ENCODE measurements around the gene PXDC1.
A peak's percentile ranks its signal among the peaks of the same experiment; 100 is the strongest.
"Not testable (repeated sequence)": the region's sequence is repeated elsewhere in the genome, so short reads cannot be mapped to it uniquely, and the experiment has no call there.

PXDC1 gene

DNA sequence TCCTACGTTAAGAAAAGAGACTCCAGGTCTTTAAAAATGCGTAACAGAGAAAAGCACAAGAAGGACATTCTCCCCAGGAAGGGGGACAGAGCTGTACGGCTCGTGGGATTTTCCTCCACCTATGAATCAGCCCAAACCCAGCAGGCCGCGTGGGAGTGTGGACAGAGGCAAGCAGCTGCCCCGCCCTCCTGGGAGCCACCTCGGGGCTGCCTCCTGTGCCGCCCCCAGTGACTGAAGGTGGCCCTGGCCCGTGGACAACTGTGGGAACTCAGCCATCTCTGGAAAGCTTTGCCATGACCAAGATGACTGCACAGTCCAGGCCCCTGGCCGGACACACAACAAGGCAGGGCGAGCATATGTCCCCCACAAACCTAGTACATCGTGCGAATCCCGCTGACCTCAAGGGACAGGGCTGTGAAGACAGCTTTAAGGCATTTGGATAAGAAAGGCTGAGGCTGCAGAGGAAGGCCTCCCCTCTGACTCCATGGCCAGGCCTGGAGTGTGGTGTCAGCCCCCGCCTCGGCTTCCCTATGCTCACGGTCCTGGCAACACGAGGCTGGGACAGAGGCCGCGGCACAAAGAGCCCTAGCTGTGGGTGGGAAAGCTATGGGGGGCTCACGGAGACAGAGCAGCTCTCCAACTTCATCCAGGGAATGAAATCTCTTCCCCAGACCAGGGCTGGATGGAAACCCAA, 26.9 kb downstream of the PXDC1 start:
- TF ChIP-seq JUND (IDR thresholded peaks at IDR 0.05; ENCODE audit: low read depth), result no peak
- in situ Hi-C loops (cut with HindIII; ENCODE audit: low pct_unique_long_range_greater_than_20kb, low sequenced_read_pairs), result no loop called here
- no peak for DNase-seq (ENCODE audit: low read depth in 1 of 2, low spot score in 1 of 2)

DNA sequence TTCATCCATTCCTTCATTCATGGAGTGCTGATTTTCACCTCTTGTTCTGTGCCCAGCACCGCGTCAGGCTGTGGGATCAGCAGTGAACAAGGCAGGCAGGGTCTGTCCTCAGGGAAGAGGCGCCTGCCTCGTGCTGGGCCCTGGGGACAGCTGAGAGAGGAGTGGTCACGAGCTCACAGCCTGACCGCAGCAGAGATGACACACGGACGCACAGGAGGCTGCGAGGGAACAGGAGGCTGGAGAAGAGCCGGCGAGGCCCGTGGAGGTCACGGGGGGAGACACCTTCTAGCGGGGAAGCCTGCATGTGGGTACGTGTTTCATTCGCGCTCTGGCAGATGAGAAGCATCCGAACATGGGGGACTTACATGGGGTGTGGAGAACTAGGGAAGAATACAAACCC, 27.5 kb downstream of the PXDC1 start:
- DNase-seq (ENCODE audit: low read depth in 1 of 2, low spot score in 1 of 2), result no peak
- in situ Hi-C loops (cut with HindIII; ENCODE audit: low pct_unique_long_range_greater_than_20kb, low sequenced_read_pairs), result no loop called here
- no peak for TF ChIP-seq JUND (IDR thresholded peaks at IDR 0.05; ENCODE audit: low read depth)

DNA sequence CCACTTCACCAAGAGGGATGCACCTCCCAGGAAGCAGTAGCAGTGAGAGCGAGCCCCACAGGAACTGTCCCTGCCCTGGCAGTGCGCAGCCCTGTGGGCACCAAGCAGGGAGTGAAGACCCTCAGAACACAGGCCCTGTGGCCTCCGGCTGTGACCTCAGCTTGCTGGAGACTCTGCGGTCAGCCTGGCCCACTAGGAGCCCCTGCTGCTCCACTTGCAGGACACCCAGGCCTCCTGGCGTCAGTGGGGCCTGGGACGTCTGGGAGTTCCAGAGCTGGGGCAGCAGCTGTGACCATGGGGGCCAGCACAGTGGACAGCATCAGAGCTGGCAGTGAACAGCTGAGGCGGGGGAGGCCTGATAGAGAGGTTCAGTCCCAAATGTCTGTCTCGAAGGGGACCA, 28.3 kb downstream of the PXDC1 start:
- in situ Hi-C loops (cut with HindIII; ENCODE audit: low pct_unique_long_range_greater_than_20kb, low sequenced_read_pairs), result no loop called here
- DNase-seq (ENCODE audit: low read depth in 1 of 2, low spot score in 1 of 2), result no peak
- no peak for TF ChIP-seq JUND (IDR thresholded peaks at IDR 0.05; ENCODE audit: low read depth)

DNA sequence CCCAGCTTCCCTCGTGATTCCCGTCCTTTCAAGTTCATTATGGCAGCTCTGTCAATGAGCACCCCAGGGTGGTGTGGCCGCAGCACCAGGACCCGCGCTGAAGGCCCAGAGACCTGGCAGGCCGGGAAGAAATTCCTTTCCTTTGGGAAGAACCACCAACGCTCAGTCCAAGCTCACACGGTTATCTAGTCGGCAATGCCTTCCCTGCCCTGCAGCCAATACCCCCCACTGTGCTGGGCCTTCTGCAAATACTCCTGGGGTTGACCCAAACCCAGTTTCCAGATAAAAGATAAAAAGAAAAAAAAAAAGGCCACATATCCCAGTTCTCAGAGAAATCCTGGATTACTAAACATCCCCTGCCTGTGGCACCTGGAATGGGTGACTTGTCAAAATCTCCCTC, 28.7 kb downstream of the PXDC1 start:
- no peak for TF ChIP-seq JUND (IDR thresholded peaks at IDR 0.05; ENCODE audit: low read depth)
- no peak for DNase-seq (ENCODE audit: low read depth in 1 of 2, low spot score in 1 of 2)
- in situ Hi-C loops (cut with HindIII; ENCODE audit: low pct_unique_long_range_greater_than_20kb, low sequenced_read_pairs), result no loop called here

DNA sequence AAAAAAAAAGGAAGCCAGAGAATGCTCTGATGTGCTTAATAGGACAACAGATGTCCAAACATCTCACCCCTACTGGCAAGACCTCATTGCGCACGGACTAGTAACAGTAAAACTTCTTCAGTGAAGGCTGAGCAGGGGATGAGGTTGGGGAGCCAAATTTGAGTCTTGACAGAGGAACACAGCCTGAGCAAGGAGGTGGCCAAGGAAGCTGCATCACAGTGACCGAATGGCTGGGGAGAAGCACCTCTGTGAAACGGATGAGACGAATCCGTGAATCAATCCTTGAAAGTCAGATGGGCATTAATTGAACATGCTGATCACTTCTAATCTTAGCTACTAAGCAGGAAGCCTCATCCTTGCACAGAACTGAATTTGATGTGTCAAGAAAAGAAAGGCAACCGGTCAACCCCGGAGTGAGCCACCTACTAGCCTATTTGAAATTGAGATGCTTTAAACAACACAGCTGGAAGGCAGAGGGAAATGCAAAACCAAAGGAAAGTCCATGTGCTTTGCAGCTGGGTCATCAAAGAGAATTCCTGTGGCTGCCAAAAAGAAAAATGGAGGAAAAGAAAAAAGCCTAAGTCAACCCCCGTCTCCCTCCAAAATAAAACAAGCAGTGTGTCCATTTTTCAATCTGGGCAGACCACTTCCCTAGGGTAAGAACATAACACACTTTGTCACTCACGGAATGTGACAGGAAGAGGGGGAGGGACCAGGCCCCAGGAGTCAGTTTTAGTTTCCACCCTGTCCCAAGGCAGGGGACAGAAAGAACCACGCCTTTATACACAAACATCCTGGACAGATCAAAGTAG, 29.5 kb downstream of the PXDC1 start:
- TF ChIP-seq JUND (IDR thresholded peaks at IDR 0.05; ENCODE audit: low read depth), result no peak
- no peak for DNase-seq (ENCODE audit: low read depth in 1 of 2, low spot score in 1 of 2)
- in situ Hi-C loops (cut with HindIII; ENCODE audit: low pct_unique_long_range_greater_than_20kb, low sequenced_read_pairs), result no loop called here

DNA sequence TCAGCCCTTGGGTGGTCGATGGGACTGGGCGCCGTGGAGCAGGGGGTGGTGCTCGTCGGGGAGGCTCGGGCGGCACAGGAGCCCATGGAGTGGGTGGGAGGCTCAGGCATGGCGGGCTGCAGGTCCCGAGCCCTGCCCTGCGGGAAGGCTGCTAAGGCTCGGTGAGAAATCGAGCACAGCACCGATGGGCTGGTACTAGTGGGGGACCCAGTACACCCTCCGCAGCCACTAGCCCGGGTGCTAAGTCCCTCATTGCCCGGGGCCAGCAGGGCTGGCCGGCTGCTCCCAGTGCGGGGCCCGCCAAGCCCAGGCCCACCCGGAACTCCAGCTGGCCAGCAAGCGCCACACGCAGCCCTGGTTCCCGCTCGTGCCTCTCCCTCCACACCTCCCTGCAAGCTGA, 30.7 kb downstream of the PXDC1 start:
- DNase-seq (ENCODE audit: low read depth in 1 of 2, low spot score in 1 of 2); in situ Hi-C loops (cut with HindIII; ENCODE audit: low pct_unique_long_range_greater_than_20kb, low sequenced_read_pairs): not testable (repeated sequence)

DNA sequence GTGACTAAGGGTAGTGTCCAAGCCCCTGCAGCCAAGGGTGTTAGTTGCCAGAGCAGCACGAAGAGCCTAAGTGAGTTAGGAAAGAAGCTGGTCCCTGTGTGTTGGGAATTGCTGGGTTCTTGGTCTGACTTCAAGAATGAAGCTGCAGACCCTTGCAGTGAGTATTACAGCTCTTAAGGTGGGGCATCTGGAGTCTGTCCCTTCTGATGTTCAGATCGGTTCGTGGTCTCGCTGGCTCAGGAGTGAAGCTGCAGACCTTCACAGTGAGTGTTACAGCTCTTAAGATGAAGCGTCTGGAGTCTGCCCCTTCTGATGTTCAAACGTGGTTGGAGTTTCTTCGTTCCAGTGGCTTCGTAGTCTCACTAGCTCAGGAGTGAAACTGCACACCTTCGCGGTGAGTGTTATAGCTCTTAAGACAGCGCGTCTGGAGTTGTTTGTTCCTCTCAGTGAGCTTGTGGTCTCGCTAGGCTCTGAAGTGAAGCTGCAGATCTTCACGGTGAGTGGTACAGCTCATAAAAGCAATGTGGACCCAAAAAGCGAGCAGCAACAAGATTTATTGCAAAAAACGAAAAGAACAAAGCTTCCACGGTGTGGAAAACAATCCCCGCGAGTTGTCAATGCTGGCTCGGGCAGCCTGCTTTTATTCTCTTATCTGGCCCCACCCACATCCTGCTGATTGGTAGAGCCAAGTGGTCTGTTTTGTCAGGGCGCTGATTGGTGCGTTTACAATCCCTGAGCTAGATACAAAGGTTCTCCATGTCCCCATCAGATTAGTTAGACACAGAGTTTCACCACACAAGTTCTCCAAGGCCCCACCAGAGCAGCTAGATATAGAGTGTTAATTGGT, 31.8 kb downstream of the PXDC1 start:
- DNase-seq (ENCODE audit: low read depth in 1 of 2, low spot score in 1 of 2), result no peak
- TF ChIP-seq JUND (IDR thresholded peaks at IDR 0.05; ENCODE audit: low read depth), result no peak
- in situ Hi-C loops (cut with HindIII; ENCODE audit: low pct_unique_long_range_greater_than_20kb, low sequenced_read_pairs), result no loop called here

DNA sequence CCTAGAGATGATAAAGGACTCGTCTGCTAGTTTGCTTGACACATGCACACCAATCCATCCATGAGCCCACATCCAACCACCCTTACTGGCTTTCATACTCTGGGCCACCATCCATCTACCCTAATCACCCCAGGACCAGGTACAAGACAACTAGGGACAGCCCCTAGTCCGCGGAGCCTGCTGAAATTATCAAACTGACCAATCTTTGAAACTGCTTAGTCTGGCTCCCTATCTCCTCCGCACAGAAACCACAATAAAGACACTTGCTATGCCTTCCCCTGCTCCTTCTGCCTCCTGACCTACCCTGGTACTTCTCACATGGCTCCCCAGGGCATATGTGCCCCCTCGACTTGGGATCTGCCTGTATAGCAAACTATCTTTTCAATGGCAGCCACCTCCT, 33.1 kb downstream of the PXDC1 start:
- no peak for DNase-seq (ENCODE audit: low read depth in 1 of 2, low spot score in 1 of 2)
- no peak for TF ChIP-seq JUND (IDR thresholded peaks at IDR 0.05; ENCODE audit: low read depth)
- in situ Hi-C loops (cut with HindIII; ENCODE audit: low pct_unique_long_range_greater_than_20kb, low sequenced_read_pairs), result no loop called here

DNA sequence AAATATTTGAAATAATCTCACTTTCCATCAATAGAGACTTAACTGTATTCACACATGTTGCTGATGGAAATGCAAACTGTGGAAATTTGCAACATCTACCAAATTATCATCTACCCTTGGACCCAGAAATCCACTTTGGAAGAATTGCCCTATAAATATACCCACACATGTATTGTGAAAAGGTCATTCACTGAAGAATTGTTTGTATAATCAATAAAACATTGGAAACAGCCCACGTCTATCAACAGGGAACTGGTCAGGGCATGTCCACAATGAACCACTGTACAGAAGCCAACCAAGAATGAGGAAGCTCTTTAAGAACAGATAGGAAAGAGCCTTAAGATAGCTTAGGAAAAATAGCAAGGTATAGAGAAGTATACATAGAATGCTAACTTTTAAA, 36.2 kb downstream of the PXDC1 start:
- DNase-seq (ENCODE audit: low read depth in 1 of 2, low spot score in 1 of 2), result no peak
- in situ Hi-C loops (cut with HindIII; ENCODE audit: low pct_unique_long_range_greater_than_20kb, low sequenced_read_pairs), result no loop called here
- TF ChIP-seq JUND (IDR thresholded peaks at IDR 0.05; ENCODE audit: low read depth), result no peak

DNA sequence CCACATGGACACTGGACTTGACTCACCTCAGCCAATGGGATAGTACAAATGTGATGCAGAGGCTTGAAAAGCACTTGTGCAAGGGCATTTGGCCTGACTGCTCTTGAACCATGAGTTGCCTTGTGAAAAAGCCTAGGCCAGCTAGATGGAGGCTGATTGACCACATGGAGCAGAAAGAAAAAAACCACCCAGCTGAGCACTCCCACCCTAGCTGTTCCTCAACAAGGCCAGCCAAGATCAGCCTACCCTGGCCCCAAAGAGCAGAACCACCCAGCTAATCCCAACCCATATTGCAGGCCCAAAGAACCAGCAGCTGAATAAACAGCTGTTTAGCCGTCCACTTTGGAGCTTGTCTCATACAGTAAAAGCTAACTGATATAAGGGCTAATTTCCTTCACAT, 36.7 kb downstream of the PXDC1 start:
- no peak for TF ChIP-seq JUND (IDR thresholded peaks at IDR 0.05; ENCODE audit: low read depth)
- in situ Hi-C loops (cut with HindIII; ENCODE audit: low pct_unique_long_range_greater_than_20kb, low sequenced_read_pairs), result no loop called here
- DNase-seq (ENCODE audit: low read depth in 1 of 2, low spot score in 1 of 2), result no peak

DNA sequence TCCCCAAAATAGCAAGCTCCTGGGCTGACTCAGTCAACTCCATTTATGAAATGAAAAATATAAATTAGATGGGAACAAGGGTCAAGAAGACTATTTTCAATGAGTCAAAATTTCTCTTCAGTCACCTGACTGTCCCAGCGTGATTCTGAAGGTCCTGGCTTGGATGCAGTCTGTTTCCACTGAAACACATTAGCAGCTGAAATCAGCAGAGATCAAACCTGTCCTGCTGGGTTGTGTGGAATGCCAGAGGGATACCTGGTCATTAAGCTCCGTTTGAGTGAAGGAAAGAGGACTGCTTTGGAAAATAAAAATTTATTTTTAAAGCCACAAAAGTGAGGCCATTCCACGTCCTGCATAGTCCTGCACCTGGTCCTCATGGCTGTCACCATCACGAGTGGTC, 37.4 kb downstream of the PXDC1 start:
- in situ Hi-C loops (cut with HindIII; ENCODE audit: low pct_unique_long_range_greater_than_20kb, low sequenced_read_pairs), result no loop called here
- TF ChIP-seq JUND (IDR thresholded peaks at IDR 0.05; ENCODE audit: low read depth), result no peak
- peak in 1 of 2 experiments; percentile 80 for DNase-seq (ENCODE audit: low read depth in 1 of 2, low spot score in 1 of 2)

DNA sequence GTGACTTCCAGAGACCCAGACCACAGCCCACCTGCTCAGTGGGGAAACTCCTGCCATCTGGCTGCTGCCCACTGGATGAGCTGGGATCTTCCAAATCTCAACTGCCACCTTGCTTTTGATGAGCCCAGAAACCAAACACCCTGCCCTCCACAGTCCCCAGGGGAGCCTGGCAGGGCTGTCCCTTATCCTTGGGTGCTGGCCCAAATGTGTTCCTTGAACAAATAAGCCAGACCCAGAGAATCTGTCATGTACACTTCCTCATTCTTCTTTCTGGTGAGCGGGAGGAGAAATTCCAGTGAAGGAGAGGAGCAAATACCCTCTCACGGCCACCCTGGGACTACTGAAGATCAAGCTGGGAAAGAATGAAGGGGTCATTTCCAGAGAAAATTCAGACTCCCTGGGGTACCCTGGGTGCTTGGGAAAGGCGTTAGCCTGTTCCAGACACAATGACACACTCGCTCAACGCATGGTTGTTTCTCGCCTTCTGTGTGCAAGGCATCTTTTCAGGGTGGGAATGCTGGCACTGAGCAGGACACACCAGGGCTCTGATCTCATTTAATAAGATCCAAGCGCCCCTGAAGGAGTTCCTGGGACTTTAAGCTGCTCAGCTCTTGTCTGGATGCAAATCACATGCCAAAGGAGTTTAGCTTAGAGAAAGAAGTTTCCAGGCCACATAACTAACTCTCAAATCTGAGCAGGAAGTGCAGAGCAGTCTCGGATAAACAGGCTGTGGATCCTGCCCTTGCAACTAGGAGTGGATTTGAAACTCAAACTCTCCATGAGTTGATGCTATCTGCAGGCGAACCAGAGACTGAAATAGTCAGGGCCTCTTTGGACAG, 38.5 kb downstream of the PXDC1 start:
- in situ Hi-C loops (cut with HindIII; ENCODE audit: low pct_unique_long_range_greater_than_20kb, low sequenced_read_pairs), result no loop called here
- TF ChIP-seq JUND (IDR thresholded peaks at IDR 0.05; ENCODE audit: low read depth), result peak; percentile 72
- peak; percentile 49 to 96 for DNase-seq (ENCODE audit: low read depth in 1 of 2, low spot score in 1 of 2)
